Measurements from ENCODE around the gene SCARB1.
A peak's percentile ranks its signal among the peaks of the same experiment; 100 is the strongest.

Gene SCARB1

GRCh38 chr12:124861492-124861891, 2.2 kb downstream of the SCARB1 start:
- TF ChIP-seq CTCF (IDR thresholded peaks at IDR 0.05; ENCODE audit: borderline replicate concordance, control extremely low read depth, extremely low read depth, insufficient read depth, missing control alignments), result no peak
- in situ Hi-C loops (cut with MboI; ENCODE audit: low sequenced_read_pairs, unreplicated experiment), result no loop called here
- DNase-seq (ENCODE audit: low spot score), result no peak

GRCh38 chr12:124857921-124858461, 5.7 kb downstream of the SCARB1 start:
- DNase-seq (ENCODE audit: low spot score), result no peak
- TF ChIP-seq CTCF (IDR thresholded peaks at IDR 0.05; ENCODE audit: borderline replicate concordance, control extremely low read depth, extremely low read depth, insufficient read depth, missing control alignments), result no peak
- in situ Hi-C loops (cut with MboI; ENCODE audit: low sequenced_read_pairs, unreplicated experiment), result no loop called here

GRCh38 chr12:124856842-124857178, 6.9 kb downstream of the SCARB1 start:
- DNase-seq (ENCODE audit: low spot score), result no peak
- in situ Hi-C loops (cut with MboI; ENCODE audit: low sequenced_read_pairs, unreplicated experiment), result no loop called here
- TF ChIP-seq CTCF (IDR thresholded peaks at IDR 0.05; ENCODE audit: borderline replicate concordance, control extremely low read depth, extremely low read depth, insufficient read depth, missing control alignments), result no peak

GRCh38 chr12:124856132-124856841, 7.4 kb downstream of the SCARB1 start:
- peak; percentile 62 for DNase-seq (ENCODE audit: low spot score)
- TF ChIP-seq CTCF (IDR thresholded peaks at IDR 0.05; ENCODE audit: borderline replicate concordance, control extremely low read depth, extremely low read depth, insufficient read depth, missing control alignments), result peak; percentile 35
- in situ Hi-C loops (cut with MboI; ENCODE audit: low sequenced_read_pairs, unreplicated experiment), result no loop called here

- TF ChIP-seq CTCF (IDR thresholded peaks at IDR 0.05; ENCODE audit: borderline replicate concordance, control extremely low read depth, extremely low read depth, insufficient read depth, missing control alignments), result no peak
- in situ Hi-C loops (cut with MboI; ENCODE audit: low sequenced_read_pairs, unreplicated experiment), result no loop called here
- no peak for DNase-seq (ENCODE audit: low spot score)
Measured at GRCh38 chr12:124855275-124855957, 8.2 kb downstream of the SCARB1 start.

- TF ChIP-seq CTCF (IDR thresholded peaks at IDR 0.05; ENCODE audit: borderline replicate concordance, control extremely low read depth, extremely low read depth, insufficient read depth, missing control alignments), result no peak
- in situ Hi-C loops (cut with MboI; ENCODE audit: low sequenced_read_pairs, unreplicated experiment), result no loop called here
- DNase-seq (ENCODE audit: low spot score), result no peak
Measured at GRCh38 chr12:124854637-124855184, 9.0 kb downstream of the SCARB1 start.
